Activated CD4-positive, alpha-beta T cell treated with anti-CD3 and anti-CD28 coated beads for 48 hours (primary cell): Measurements from ENCODE around the gene C19orf81.
"Not testable (repeated sequence)": the region's sequence is repeated elsewhere in the genome, so short reads cannot be mapped to it uniquely, and the experiment has no call there.

ENCODE experiments used
- DNase-seq: peaks from one replicate; pipeline ENCODE4 v3.0.0-alpha.2; 2020

Gene C19orf81

GRCh38 chr19:50649433-50650391 lies at the start of gene C19orf81:
C19orf81 (plus strand) TSS chr19:50649445; CDS start chr19:50649445, 0 bp downstream.
- no peak for DNase-seq

- DNase-seq, result no peak
These were observed 47.7 kb upstream of the C19orf81 start for GRCh38 chr19:50601407-50602088.

- DNase-seq, result no peak
These were observed 47.2 kb upstream of the C19orf81 start for GRCh38 chr19:50602089-50602422.

GRCh38 chr19:50602496-50602895 lies 46.7 kb upstream of the C19orf81 start:
- no peak for DNase-seq

GRCh38 chr19:50602935-50603334 lies 46.3 kb upstream of the C19orf81 start:
- no peak for DNase-seq

GRCh38 chr19:50604264-50605073 lies 44.8 kb upstream of the C19orf81 start:
- DNase-seq, result peak; percentile 44

- DNase-seq, result peak; percentile 25
These were observed 43.0 kb upstream of the C19orf81 start for GRCh38 chr19:50606059-50606836.

- no peak for DNase-seq
These were observed 41.9 kb upstream of the C19orf81 start for GRCh38 chr19:50607388-50607787.

- DNase-seq, result peak; percentile 96
These were observed 41.1 kb upstream of the C19orf81 start for GRCh38 chr19:50607874-50608785.

GRCh38 chr19:50612504-50613404 lies 36.5 kb upstream of the C19orf81 start:
- DNase-seq, result not testable (repeated sequence)

GRCh38 chr19:50618379-50618778 lies 30.9 kb upstream of the C19orf81 start:
- DNase-seq, result not testable (repeated sequence)

GRCh38 chr19:50619184-50619583 lies 30.1 kb upstream of the C19orf81 start:
- not testable (repeated sequence) for DNase-seq

GRCh38 chr19:50620394-50620906 lies 28.8 kb upstream of the C19orf81 start:
- not testable (repeated sequence) for DNase-seq

- DNase-seq, result no peak
These were observed 24.2 kb upstream of the C19orf81 start for GRCh38 chr19:50624949-50625600.

- DNase-seq, result no peak
These were observed 23.2 kb upstream of the C19orf81 start for GRCh38 chr19:50626011-50626410.

- no peak for DNase-seq
These were observed 22.4 kb upstream of the C19orf81 start for GRCh38 chr19:50626795-50627194.

GRCh38 chr19:50628146-50628545 lies 21.1 kb upstream of the C19orf81 start:
- no peak for DNase-seq

- no peak for DNase-seq
These were observed 20.7 kb upstream of the C19orf81 start for GRCh38 chr19:50628551-50628950.

GRCh38 chr19:50629194-50629593 lies 20.1 kb upstream of the C19orf81 start:
- DNase-seq, result no peak
